NCI-H128 (cell line): ENCODE results near the gene DNAJB12.
A peak's percentile ranks its signal among the peaks of the same experiment; 100 is the strongest.
"Not testable (repeated sequence)": the region's sequence is repeated elsewhere in the genome, so short reads cannot be mapped to it uniquely, and the experiment has no call there.

Experiments used
- DNase-seq: peaks from one replicate; lab custom pipeline; 2025; ENCODE audit not compliant: unreplicated experiment; lab: John Stamatoyannopoulos, UW

Gene DNAJB12

DNA sequence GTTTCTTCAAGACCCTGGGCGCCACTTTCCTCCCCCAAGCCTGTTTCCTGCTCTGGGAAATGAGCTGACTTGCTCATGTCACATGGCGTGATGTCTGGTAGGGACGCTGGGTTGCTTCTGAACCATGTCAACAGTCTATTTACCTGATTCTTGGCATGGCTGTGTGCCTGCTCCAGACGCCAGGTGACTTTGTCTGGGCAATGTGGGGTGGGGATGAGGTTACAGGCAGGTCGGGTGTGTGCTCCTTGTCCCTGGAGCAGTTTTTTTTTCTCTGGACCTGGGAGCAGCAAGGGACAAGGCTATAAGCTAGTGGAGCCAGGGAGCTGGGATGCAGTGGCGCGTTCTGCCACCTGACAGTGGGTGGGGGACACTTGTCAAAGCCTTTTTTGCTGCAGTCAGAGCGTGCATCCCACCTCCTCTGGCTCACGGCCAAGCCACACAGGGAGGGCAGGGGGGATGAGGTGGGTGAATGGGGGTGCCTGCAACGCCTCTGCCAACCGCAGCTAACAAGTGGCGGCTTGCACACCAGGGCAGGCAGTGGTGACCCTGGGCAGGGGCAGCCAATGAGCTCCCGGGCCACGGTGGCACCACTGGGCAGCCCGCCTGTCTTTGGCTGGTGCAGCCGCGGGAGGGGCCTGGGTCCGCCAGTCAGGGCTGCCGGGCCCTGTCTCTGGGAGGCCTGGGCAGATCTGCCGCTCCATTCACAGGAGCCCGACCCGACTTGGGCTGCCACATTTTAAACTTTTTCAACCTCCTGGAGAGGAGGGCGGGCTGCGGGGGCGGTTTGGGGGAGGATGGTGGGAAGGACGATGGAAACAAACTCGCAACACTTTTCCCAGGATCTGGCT, 22.9 kb downstream of the DNAJB12 start:
- DNase-seq: peak; percentile 92

DNA sequence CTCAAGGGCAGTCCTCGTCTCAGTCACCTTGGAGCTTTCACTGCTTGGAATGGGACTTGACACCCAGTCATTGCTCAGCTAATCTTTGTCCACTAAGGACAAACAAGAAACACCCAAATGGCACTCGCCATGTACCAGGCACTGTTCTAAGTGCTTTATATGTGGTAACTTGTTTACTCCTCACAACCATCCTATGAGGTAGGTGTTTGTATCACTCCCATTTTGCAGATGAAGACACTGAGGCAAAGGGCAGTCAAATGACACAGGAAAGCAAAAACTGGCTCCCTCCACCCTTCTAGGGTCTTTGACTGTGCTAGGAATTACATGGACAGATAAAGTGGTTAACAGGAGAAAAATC, 24.7 kb downstream of the DNAJB12 start:
- no peak for DNase-seq

DNA sequence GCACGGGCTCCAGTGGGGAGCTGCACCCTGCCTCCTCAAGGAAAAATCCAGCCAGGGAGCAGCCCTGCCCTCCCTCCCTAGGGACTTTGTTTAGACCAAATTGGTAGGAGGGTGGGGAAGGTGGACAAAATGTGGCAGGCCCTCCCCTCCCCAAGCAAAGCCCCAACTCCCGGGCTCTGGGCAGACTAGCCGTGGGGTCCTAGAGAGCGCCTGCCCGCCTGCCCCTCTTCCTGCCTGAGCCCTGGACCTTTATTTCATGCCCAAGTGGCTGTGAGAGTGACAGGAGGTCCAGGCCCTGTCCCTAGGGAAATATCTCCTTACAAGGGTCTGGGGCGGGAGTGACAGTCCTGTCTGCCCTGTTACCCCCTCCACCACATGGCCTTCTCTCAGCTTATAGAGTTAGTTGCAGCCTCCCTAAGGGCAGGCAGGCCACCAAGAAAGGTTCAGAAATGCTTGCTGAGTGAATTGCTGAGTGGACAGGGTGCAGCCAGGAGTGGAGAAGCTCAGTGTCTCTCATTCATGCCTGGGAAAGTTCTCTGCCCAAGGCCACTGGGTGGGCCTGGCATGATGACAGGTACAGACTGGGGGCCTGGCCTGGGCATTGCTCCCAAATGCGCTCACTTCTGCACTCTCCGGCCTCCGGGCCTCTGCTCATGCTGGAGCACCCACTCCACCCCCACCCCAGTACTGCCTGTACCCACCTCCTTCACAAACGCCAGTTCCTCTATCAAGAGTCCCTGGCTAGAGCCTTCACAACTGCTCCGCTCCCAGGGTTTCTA, 25.2 kb downstream of the DNAJB12 start:
- DNase-seq: no peak

DNA sequence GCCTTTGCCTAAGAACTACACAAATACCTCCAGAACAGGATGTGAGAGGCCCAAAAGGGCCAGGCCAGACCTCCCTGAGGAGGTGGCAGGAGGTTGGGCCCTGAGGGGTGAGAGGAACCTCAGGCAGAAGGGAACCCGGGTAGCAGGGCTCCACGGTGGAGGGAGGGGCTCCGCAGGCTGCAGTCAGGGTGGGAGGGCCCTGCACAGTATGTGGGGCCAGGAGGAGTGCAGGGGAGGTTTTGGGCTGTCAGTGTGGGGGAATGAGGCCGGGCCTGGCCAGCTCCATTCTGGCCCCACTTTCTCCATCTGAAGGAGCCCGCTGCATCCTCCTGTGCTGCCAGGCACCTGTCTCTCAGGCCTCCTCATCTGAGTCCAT, 25.9 kb downstream of the DNAJB12 start:
- no peak for DNase-seq

DNA sequence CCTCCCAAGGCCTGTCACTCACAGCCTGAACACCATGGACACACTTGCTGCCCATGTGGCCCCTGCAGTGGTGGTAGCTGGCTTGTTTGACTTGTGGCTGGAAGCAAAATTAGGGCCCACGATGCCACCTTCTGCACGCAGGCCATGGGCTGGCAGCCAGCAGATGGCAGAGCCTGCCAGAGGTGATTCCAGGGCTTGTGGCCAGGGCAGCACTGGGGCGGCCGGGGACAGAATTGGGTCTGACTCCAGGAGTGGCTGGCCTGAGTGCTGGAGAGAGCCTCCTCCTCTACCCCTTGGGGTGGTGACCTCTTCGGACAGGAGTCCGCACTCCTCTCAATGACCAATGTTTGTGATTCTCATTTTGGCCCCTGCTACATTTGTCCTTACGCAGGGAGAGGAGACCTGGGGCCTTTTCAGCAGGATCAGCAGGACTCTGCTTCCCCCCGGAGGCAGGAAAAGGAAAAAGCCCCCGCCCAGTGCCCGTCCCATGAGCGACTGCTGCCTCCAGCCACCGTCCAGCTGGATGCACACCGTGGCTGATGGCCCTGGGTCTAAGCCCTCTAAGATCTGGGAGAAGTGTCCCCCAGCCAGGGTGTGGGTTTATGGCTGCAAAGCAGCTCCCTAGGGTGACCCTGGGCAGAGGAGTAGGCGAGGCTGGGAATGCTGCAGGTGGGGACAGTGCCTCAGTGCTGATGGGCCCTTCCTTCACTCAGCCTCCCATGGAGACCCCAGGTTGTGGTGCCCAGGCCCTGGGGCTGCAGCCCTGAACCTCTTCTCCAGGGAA, 26.5 kb downstream of the DNAJB12 start:
- no peak for DNase-seq

DNA sequence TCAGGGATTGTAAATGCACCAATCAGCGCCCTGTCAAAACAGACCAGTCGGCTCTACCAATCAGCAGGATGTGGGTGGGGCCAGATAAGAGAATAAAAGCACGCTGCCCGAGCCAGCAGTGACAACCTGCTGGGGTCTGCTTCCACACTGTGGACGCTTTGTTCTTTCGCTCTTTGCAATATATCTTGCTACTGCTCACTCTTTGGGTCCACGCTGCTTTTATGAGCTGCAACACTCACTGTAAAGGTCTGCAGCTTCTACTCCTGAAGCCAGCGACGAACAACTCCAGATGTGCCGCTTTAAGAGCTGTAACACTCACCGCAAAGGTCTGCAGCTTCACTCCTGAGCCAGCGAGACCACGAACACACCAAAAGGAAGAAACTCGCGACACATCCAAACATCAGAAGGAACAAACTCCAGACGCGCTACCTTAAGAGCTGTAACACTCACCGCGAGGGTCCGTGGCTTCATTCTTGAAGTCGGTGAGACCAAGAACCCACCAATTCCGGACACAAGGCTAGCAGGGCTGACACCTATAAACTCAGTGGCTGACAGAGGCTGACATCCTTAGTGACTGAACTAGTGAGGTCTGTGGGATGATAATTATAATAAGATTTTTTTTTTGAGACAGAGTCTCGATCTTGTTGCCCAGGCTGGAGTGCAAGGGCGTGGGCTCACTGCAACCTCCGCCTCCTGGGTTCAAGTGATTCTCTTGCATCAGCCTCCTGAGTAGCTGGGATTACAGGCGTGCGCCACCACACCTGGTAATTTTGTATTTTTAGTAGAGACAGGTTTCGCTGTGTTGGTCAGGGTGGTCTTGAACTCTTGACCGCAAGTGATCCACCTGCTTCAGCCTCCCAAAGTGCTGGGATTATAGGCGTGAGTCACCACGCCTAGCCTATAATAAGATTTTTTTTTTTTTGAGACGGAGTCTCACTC, 27.8 kb downstream of the DNAJB12 start:
- DNase-seq: not testable (repeated sequence)

DNA sequence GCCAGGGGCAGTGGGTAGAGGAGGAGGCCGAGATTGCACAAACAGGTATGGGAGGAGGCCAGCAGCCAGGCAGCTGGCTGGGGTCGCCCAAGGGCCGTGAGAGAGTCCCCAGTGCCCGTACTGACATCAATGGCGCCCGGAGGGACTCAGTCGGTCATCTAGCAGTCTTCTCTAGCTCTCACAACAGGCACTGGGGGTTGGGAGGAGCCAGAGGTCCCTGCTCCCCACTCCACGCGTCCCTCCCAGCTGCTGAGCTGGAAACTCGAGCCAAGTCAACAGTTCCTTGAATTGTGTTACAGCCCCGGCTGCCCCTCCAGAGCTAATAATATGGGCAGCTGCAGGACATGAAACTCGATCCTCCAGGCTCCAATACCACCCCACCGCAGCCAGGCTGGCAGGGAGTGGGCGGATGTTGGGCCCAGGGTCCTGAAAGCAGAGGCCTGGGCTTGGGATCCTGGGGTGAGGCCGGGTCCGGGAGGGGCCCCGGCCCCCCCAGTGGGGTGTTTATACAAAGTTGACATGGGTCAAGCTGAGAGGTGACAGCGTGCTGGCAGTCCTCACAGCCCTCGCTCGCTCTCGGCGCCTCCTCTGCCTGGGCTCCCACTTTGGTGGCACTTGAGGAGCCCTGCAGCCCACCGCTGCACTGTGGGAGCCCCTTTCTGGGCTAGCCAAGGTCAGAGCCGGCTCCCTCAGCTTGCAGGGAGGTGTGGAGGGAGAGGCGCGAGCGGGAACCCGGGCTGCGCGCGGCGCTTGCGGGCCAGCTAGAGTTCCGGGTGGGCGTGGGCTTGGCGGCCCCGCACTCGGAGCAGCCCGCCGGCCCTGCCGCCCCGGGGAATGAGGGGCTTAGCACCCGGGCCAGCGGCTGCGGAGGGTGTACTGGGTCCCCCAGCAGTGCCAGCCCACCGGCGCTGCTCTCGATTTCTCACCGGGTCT, 29.2 kb downstream of the DNAJB12 start:
- peak; percentile 54 for DNase-seq

DNA sequence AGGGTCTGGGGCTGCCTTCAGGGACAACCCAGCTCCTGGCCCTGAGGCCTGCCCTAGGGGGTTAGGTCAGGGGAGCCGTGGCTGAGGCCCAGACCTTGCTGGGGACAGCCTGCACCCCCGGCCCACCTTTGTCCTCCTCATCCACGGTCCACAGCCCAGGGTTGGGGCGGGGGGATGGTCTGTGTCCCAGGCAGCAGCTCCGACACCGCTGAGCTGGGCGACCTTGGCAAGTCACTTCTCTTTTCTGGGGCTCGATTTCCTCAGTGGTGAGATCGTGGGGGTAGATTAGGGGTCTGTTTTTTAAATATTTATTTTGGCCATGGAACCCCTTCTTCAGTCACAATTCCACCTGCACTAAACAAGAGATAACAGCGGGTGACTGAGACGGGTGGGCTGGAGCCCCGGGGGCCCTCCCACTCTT, 30.9 kb downstream of the DNAJB12 start:
- DNase-seq: no peak

DNA sequence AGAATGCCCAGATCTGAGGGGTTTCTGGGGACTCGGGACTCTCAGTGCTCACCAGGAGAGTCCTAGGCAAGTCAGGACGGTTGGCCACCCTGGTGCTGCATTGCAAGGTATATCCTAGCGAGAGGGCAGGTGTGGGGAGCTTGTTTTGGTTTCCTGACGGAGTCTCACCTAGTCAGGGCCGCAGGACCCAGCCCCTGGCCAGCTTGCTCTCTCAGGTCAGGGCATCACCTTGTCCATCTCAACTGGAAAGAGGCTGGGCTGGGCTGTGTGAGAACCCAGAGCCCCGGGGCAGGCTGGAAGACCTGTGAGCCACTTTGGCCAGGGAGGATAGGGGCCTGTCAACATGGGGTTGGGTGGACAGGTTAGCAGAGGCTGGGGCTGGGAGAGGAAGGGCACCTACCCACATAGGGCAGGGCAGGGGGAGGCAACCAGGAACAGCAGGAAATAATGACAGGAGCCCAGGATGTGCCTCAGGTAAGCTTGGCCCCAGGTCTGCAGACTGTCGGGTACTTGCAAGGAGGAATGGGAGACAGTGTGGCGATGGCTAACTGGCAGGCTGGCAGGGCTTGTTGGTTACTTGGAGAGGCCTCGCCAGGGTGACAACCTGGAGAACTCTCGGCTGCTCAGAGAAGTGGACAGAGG, 31.5 kb downstream of the DNAJB12 start:
- DNase-seq: no peak

DNA sequence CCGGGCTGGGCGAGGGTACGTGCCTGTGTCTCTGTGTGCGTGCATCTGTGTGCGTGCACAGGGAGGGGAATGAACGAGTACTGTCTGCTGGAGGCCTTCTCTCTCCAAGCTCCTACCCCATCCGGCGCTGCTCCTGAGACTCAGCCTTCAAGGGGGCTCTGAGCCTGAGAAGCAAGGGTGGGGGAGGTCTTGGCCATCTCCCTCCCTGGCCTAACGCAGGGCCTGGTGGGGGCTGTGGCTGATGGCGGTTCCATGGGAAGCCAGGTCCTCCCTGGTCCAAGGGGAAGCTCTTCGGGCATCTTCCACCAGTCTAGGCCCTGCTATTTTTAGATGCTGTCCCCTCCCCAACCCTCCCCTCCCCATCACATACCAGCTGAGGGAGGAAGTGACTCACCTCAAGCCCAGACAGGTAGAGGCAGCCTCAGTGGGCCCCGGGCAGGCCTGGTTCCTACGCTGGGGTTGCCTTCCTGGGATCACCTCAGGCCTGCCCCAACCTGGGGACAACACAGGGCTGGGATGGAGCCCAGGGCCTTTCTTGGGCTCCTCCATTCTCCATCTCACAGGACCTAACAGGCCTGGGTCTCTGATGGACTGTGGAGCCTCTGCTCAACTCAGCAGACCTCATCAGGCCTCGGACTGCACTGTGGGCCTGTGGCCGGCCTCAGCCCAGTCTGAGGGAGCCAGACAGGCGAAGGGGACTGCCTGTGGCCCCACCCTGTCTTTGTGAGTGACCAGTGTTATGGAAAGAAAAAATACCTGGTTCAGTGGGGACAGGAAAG, 32.2 kb downstream of the DNAJB12 start:
- no peak for DNase-seq

DNA sequence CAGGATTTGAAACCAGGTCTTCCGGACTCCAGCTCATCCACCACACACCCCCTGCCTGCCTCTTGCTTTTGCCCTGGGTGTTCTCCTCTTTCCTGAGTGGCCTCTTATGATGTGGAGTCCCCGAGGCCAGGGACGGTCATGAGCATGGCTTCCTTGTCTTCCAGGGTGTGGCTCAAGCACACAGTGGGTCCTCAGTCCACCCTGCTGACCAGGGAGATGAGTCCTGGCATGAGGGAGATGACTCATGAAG, 32.8 kb downstream of the DNAJB12 start:
- DNase-seq: no peak

DNA sequence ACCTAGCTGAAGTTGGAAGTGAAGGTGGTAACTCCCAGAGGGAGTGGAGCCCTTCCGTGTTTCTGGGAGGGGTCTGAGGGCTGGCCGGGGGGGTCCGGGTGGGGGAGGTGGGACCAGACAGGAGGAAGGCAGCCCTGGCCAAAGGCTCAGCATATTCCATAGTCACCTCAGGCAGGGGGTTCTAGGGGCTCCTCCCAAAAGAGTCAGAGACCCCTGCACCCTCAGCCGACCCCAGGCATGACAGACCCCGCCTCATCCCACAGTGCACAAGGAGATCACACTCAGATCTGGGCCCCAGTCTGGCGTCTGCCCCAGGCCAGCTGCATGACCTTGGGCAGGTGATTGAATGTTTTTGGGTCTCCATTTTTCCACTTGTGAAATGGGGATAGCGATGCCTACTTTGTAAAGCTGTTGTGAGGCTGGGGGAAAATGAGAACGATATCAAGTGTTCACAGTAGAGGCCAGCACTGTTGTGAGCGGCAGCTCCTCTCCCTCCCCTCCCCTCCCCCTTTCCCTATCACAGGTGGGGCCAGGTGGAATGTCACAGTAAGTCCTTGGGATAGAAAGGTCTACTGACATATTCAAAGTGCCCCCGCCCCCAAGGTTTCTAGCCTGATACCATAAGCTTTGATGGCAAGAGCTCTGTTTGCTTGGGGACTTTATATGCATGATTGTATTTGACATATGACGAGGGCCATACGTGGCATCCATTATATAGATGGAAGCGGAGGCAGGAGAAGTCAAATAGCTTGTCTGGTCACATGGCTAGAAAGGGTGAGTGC, 33.3 kb downstream of the DNAJB12 start:
- DNase-seq: no peak

DNA sequence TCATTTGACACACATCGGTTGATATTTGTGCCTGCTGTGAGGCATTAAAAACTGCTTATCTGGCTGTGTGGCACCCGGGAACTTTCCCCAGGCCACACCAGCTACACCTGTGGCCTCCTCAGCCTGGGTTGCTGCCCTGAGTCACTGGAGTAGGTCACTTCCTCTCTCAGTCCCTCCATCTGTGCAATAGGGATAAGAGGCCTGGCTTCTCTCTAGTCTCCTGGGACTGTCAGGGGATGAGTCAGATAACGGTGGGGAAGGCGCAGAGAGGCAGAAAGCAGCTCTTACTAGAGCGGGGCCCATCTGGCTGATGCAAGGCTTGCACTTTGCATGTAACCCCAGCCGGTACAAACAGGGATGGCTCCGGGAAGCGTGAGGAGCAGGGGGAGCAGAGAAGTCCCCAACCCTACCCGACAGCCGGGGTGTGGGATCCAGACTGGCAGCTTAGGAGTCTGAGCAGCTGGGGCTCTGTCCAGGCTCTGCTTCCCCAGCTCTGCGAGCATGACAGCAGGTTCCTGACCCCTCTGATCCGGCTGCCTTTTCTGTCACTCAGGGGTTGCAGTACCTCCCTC, 34.0 kb downstream of the DNAJB12 start:
- peak; percentile 36 for DNase-seq

DNA sequence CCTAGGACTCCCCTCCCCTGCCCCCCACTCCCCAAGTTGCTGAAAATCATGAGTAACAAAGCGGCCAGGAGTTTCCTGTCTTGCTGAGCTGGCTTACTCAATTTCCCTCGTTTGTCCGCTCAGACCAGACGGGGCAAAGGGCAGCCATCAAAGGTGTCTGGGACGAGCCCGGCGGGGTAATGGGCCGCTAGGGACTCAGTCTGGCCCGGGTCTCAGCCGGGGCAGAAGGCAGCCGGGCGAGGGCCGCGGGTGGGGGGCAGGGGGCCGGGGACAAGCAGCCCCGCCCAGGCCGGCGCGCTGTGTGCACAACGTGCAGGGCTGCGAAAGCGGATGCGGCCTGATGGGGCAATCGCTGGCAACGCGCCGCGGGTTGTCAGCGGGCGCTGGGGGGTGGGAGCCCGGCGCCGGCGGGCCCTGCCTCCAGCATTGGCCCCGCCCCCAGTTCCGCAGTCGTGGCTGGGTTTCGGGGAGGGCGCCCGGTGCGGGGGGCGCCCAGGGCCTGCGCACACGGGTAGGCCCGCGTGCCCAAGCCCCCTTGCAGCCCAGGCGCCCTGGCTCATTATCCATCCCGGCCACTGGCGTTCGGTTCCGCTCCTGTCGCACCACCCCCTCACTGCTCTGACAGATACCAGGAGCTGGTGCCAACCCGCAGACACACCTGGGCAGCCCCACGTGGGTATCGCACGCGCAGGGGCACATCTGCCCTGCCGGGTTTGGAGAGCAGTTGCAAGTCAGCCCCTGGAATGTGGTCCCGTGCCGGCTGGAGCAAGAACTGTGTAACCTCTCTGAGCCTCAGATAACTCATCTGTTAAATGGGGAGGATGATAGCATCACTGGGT, 35.1 kb downstream of the DNAJB12 start:
- peak; percentile 24 for DNase-seq

DNA sequence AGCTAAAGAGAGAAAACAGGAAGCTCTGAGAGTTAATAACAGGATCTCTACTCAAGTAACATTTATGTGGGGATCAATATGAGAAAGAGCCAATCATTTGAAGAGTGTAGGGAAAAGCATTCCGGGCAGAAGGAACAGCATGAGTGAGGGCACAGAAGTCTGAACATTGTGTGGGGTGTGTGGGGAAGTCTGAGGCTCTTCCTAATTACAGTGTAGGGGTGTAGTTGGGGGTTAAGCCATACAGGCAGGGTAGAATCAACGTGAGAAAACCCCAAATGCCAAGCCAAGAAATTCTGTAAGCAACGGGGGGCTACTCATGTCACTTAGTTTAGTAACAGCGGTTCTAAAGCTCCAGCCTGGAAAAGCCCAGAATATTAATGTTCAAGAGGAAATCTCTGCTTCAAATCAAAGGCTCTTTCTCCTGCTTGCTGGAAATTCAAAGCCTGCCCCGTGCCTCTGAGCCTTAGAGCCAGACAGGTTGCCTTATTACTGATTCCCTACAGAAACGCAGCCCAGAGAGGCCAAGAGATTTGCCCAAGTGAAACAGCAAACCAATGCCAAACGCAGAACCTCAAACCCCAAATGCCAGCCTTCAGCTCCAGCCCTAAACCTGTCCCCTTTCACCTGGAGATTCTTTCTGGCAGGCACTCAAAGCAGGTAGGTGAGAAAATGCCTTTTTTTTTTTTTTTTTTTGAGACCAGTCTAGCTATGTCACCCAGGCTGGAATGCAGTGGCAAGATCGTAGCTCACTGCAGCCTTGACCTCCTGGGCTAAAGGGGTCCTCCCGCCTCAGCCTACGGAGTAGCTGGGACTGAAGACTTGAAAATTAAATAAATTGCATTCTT, 36.1 kb downstream of the DNAJB12 start:
- DNase-seq: no peak
